Fibroblast of skin of left biceps (primary cell): ENCODE data around the gene NXPH4.

Source experiments
- DNase-seq, 2 experiments: peaks; one replicate each; pipeline ENCODE4 v3.0.0-alpha.2; 2013; ENCODE audit warnings: low read depth in 2 of 2

Gene NXPH4

DNA sequence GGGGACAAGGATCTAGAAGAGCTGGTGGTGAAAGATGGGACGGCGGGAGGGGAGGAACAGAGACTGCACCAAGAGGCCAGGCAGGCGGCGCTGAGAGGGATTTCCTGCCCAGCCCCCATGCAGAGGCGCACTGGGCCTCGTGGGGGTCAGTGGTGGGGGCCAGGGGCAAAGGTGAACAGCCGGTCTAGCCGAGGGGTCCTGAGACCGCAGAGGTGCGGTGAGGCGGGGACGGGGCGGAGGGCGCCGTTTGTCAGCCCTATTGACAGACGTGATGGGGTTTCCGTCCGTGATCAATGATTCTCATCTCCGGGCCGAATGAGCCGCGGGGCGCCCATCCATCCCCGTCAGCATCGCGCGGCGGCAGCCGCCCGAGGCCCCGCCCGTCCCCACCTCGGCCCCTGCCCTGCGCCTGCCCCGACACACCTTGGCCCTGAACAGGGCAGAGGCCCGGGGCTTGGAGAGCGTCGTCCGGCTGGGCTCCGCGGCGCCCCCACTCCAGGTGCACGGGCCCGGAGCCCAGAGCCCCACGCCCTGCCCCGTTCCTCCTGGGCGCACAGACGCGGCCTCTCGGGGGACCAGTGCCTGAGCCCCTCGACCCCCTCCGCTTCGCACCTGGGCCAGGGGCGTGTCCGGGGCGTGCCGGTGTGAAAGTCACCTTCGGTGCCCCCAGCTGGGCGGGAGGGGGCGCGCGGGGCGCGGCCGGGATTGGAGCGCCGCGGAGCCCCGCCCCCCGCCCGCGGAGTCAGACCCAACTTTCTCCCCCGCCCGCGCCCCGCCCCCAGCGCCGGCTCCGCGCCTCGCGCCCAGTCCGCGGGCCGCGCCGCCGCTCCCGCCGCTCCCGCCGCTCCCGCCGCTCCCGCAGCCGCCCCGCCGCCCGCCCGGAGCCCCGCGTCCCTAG is at the start of gene NXPH4:
TSS of gene NXPH4 (plus strand) at position 781 of the 898 bp plus-strand sequence. CDS start 176 bp downstream, outside the sequence.
- DNase-seq = no peak

DNA sequence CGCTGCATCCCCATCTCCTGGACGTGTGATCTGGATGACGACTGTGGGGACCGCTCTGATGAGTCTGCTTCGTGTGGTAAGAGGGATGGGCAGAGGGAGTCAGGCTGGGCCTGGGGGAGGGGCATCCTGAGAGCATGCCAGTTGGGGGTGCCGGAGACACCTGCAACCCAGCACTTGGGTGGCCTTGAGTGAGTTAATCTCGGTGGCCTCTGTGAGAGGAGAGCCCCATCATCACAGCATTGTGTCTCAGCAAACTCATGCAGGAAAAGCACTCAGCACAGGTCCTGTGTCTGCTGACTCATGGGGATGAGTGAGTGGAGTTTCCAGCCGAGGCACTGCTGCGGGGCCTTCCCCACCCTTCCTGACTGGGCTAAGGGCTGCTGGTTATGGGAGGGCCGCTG is 49.6 kb upstream of the NXPH4 start:
- no peak for DNase-seq

DNA sequence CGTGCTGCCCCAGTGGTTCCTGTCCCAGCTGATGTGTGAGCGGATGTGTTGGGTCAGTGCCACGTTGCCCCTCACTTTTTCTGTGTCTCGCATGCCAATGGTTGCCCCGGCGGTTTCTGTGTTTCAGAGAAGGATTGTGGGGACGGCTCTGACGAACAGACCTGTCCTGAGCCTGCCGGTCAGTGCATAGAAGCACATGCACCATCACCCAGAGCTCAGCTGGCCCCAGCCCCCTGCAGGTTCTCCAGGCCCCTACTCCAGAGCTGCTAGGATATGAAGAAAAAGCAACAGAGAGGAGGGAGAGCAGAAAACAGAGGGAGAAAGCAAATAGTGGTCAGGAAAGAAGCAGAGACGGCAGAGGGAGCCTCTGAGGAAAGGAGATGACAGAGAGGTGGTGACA is 48.5 kb upstream of the NXPH4 start:
- no peak for DNase-seq

DNA sequence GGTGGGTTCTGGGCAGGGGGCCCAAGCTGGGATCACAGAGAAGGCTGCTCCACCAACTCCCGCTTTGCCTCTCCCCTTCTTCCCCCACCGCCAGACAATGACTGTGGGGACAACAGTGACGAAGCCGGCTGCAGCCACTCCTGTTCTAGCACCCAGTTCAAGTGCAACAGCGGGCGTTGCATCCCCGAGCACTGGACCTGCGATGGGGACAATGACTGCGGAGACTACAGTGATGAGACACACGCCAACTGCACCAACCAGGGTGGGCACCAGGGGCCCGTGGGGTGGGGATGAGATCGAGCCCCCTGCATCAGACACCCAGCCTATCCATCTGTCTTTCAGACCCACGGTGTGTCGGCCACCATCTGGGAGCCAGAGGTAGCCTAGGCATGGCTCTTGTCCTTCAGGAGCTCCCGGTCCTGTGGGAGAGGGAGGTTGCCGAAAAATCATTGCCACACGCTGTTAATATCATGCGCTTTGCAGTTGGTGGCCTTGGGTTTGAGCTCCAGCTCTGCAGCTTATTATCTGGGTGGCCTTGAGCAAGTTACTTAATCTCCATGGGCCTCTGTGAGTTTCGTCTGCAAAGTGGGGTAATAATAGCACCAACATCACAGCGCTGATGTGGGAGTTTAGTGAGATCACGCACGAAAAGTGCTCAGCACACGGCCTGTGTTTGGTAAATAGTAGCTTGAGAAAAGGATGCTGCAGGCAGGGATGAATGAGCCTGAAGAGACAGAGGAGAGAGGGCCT is 47.4 kb upstream of the NXPH4 start:
- DNase-seq = no peak

DNA sequence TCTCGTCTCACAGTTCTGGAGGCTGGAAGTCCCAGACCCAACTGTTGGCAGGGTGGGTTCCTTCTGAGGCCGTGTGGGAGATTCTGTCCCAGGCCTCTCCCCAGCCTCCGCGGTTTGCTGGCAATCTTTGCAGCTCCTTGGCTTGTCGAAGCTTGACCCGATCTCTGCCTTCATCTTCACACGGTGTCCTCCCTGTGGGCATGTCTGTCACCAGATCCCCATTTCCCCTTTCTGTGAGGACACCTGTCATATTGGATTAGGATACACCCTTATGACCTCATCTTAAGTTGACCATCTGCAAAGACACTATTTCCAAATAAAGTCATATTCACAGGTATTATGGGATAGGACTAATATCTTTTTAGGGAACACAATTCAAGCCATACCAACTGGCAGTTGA is 46.6 kb upstream of the NXPH4 start:
- DNase-seq = no peak

DNA sequence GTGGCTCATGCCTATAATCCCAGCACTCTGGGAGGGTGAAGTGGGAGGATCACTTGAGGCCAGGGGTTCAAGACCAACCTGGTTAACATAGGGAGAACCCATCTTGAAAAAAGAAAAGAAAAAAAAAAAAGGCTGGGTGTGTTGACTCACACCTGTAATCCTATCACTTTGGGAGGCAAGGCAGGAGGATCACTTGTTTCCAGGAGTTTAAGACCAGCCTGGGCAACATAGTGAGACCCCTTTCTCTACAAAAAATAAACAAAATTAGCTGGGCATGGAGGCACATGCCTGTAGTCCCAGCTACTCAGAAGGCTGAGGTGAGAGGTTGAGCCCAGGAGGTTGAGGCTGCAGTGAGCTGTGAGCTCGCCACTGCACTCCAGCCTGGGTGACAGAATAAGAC is 46.2 kb upstream of the NXPH4 start:
- no peak for DNase-seq

DNA sequence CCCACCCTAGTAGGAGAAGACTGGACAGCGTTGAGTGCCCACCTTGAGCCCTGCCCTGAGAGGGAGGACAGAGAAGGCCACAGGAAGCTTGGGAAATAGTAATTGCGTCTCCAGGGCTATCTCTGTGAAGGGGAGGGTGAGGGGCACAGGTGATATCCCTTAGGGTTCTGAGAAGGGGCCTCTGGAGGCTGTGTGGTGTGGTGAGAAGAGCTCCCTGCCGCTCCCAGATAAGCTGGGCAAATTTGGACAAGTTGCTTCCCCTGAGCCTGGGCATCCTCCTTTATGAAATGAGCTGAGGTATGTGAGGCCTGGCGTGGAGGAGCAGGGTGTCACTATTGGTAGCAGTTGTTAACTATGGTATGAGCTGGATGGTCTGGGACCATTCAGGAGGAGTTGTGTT is 45.7 kb upstream of the NXPH4 start:
- DNase-seq = no peak

DNA sequence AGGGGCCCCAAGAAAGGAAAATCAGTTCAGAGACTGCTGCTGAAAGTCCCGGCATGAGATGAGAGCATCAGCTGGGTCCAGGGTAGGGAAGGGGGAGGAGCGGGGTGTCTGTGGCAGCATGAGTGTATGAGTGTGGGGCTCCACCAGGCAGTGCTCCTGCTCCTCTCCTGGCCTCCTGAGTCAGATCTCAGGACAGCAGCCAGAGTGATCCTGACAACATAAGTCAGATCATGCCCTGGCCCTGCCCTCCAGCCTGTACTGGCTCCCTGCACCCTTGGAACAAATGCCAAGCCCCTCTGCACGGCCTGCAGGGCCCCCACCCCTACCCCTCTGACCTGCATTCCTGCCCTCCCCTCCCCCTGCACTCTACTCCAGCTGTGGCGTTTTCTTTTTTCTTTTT is 44.9 kb upstream of the NXPH4 start:
- DNase-seq = peak in 1 of 2 experiments; percentile 29

DNA sequence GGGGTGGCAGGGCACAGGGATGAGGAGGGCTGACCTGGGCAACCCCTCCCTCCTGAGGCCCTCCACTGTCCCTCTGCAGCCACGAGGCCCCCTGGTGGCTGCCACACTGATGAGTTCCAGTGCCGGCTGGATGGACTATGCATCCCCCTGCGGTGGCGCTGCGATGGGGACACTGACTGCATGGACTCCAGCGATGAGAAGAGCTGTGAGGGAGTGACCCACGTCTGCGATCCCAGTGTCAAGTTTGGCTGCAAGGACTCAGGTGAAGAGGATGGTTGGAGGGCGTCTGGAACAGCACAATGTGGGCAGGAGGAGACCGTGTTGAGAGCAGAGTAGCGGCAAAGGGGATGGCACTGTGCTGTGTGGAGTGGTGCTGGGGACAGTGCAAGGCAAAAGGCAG is 43.5 kb upstream of the NXPH4 start:
- DNase-seq = no peak

DNA sequence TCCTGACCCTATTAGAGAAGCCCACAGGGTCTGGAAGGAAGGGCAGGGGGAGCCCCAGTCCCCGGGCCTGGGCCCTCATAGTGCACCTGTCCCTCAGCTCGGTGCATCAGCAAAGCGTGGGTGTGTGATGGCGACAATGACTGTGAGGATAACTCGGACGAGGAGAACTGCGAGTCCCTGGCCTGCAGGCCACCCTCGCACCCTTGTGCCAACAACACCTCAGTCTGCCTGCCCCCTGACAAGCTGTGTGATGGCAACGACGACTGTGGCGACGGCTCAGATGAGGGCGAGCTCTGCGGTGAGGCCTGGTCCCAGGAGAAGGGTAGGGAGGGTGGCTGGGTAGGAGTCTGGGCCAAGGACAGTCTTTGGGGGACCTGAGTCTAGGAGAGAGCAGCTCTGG is 42.9 kb upstream of the NXPH4 start:
- DNase-seq = no peak

DNA sequence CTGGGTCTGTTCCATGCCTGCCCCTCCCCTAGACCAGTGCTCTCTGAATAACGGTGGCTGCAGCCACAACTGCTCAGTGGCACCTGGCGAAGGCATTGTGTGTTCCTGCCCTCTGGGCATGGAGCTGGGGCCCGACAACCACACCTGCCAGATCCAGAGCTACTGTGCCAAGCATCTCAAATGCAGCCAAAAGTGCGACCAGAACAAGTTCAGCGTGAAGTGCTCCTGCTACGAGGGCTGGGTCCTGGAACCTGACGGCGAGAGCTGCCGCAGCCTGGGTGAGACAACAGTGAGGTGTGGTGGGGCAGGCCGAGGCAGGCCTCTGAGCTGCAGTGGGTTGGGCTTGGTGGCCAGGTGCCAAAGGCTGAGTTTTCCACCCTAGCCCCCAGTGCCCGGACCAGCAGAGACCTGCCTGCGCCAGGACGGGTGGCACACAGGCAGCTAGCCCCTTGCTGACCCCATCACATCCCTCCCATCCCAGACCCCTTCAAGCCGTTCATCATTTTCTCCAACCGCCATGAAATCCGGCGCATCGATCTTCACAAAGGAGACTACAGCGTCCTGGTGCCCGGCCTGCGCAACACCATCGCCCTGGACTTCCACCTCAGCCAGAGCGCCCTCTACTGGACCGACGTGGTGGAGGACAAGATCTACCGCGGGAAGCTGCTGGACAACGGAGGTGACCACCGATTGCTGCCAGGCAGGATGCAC is 41.0 kb upstream of the NXPH4 start:
- peak in 1 of 2 experiments; percentile 12 for DNase-seq

DNA sequence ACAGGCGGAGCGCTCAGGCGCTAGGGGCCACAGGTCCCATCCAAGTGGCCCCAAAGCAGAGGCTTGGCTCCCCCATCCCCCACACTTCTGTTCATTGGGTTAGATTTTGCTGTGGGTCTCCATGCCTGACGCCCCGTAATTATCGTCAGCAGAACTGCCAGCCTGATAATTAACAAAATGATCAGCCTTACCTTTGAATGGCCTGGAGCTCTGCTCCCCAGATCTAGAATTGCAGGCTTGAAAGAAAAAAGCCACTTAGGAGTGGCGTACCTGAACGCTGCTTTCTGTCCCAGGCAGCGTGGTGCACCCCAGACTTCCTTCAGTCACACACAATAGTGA is 40.5 kb upstream of the NXPH4 start:
- no peak for DNase-seq

DNA sequence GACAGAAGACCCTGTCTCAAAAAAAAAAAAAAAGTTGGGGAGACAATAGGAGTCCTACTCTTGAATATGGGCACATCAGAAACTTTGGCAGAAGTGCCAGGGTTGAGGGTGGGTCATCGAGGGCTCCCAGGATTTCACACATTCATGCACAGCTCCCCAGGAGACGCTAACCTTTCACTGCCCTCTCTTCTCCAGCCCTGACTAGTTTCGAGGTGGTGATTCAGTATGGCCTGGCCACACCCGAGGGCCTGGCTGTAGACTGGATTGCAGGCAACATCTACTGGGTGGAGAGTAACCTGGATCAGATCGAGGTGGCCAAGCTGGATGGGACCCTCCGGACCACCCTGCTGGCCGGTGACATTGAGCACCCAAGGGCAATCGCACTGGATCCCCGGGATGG is 39.7 kb upstream of the NXPH4 start:
- no peak for DNase-seq

DNA sequence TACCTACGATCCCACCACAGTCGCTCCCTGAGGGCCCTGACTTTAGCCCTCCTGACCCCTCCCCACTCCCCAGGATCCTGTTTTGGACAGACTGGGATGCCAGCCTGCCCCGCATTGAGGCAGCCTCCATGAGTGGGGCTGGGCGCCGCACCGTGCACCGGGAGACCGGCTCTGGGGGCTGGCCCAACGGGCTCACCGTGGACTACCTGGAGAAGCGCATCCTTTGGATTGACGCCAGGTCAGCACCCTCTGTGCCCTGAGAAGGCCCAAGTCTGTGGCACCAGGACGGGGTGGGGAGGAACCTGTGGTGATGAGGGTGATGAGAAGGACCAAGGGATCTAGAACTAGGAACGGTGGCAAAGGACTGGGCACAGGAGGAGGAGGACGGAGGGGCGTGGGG is 39.2 kb upstream of the NXPH4 start:
- no peak for DNase-seq

DNA sequence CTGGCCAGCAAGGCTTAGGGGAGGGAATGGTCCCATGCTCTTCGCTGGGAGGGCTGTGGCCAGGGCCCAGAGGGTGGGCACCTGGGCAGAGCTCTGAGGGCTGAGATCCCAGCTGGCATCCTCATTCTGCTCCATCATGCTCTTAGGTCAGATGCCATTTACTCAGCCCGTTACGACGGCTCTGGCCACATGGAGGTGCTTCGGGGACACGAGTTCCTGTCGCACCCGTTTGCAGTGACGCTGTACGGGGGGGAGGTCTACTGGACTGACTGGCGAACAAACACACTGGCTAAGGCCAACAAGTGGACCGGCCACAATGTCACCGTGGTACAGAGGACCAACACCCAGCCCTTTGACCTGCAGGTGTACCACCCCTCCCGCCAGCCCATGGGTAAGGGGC is 38.4 kb upstream of the NXPH4 start:
- no peak for DNase-seq

DNA sequence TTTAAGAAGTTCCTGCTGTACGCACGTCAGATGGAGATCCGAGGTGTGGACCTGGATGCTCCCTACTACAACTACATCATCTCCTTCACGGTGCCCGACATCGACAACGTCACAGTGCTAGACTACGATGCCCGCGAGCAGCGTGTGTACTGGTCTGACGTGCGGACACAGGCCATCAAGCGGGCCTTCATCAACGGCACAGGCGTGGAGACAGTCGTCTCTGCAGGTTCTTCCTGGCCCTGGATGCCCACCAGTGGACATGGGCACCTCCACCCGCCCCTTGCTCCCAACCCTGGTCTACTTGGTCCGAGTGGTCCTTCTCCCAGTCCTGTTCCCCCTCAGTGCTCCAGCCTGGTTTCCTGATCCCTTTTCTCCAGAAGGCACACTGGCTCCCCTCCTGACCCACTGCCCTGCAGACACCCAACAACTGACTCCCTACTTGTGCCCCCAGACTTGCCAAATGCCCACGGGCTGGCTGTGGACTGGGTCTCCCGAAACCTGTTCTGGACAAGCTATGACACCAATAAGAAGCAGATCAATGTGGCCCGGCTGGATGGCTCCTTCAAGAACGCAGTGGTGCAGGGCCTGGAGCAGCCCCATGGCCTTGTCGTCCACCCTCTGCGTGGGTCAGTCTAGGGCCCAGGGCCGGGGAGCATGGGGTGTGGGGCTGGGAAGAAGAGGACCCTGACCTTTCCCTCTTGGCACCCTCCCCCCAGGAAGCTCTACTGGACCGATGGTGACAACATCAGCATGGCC is 37.1 kb upstream of the NXPH4 start:
- no peak for DNase-seq

DNA sequence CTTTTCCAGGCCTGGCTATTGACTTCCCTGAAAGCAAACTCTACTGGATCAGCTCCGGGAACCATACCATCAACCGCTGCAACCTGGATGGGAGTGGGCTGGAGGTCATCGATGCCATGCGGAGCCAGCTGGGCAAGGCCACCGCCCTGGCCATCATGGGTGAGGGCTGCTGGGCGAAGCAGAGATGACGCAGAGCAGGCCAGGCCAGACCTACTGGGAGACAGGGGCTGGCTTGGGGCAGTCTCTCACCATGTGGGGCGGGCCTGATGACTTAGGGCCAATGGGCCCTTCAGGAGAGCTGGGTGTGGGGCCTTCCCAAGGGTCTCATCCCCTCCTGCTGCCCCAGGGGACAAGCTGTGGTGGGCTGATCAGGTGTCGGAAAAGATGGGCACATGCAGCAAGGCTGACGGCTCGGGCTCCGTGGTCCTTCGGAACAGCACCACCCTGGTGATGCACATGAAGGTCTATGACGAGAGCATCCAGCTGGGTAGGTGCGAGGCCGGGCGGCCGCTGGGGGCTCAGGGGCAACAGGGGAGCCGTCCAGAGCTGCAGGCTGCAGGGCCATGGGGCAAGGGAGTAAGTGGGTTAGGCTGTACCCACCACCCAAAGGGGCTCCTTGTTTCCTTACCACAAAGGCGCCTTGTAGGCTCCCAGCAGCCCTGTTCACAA is 36.1 kb upstream of the NXPH4 start:
- no peak for DNase-seq

DNA sequence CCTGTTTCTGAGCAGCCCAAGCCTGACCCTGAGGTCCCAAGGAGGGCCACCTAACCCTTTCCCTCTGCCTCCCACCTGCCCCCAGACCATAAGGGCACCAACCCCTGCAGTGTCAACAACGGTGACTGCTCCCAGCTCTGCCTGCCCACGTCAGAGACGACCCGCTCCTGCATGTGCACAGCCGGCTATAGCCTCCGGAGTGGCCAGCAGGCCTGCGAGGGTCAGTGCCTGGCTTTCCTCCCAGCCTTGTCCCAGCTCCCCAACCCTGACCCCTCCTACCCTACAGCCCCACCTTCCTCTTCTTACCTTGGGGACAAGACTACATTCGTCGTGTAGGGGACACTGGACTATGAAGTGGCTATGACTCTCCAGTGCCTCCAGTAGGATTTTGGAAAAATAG is 35.5 kb upstream of the NXPH4 start:
- no peak for DNase-seq

DNA sequence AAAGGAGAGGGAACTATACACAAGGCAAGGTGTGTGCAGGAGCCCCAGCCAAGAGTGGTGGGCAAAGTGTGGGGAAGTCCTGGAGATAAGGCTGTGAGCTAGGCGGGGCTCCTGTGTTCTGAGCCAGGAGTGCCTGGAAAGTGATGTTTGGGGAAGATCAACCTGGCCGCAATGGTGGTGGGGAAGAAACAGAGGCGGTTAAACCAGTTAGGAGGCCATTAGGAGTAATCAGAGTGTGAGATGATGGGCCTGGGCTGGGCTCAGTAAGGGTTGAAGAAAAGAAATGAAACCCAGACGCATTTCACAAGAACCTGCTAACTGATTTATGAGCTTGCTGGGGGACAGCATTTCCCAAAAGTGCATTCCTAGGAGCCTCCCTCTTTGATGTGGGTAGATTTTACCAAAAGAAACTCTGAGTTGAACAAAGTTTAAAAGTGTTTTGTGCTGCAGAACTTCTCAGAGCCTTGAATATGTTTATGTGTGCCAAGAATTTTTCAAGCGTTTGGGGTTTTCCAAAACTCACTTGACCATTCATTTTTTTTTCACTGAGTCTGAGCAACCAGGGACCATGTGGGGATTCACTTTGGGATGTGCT is 34.9 kb upstream of the NXPH4 start:
- DNase-seq = peak; percentile 48 to 51

DNA sequence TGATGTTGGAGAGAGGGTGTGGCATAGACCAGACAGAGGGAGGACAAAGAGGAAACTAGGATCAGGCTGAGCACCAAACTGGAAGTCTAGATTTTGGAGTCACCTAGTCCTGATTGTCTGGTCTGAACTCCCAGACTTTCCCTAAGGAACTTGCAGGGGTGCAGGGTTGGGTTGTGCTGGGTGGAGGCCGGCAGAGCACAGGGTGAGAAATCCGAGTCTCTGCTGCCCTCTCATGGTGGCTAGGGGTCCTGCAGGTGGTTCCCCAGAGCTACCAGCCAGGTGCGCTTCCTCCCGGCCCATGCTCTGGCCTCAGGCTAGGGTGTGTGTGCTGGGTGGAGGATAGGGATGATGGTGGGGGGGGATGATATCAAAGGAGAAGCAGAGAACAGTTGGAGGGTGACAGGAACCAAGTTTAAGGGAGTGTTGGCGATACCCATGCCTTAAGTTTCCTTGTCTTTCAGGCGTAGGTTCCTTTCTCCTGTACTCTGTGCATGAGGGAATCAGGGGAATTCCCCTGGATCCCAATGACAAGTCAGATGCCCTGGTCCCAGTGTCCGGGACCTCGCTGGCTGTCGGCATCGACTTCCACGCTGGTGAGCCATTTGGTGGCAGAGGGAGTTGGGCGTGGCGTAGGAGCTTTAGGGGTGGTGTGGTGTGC is 33.5 kb upstream of the NXPH4 start:
- peak; percentile 12 to 15 for DNase-seq
